ENCODE data around the gene PAH.

The PAH gene

GRCh38 chr12:102874819-102875218, 42.2 kb downstream of the PAH start:
- Histone ChIP-seq H3K27ac (no peak overlapping the region), H3K9me3 (ENCODE audit: control insufficient read depth, low read length) (no peaks in the 10 kb centered on the region), H3K4me3 (ENCODE audit: low read depth, low read length) (no peak overlapping the region), H2AFZ (peak overlapping the region; percentile 29), H3K36me3 (ENCODE audit: control insufficient read depth, insufficient read depth, low read length) (no peaks in the 10 kb centered on the region), H3K79me2 (no peaks in the 10 kb centered on the region), H3K4me2 (ENCODE audit: low read length) (no peak overlapping the region), H3K9ac (no peak overlapping the region), H3K4me1 (no peaks in the 10 kb centered on the region), H3K27me3 (ENCODE audit: control insufficient read depth, insufficient read depth, low read length) (no peaks in the 10 kb centered on the region)
- no peak for TF ChIP-seq CTCF (IDR thresholded peaks at IDR 0.05)

DNA sequence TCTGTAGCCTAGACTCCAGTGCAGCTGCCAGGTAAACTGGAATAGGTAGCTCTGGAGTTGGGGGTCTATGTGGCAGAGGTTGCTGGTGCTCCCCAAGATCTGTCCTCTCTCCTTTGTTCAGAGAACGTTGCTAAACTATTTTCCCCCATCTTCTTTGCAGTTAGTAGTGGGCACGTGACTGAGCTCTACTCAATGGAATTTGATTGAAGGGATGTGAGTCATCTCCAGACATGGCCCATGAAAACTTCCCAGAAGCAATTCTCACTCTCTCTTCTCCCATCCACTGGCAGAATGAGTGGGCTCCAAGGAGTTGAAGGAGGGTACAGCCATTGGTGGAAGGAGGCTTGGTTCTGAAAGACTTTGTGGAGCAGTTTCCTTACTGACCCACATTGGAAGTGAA, 44.0 kb downstream of the PAH start:
- Histone ChIP-seq H2AFZ (no peak overlapping the region), H3K27ac (no peak overlapping the region), H3K9ac (no peak overlapping the region), H3K36me3 (ENCODE audit: control insufficient read depth, insufficient read depth, low read length) (no peaks in the 10 kb centered on the region), H3K79me2 (no peaks in the 10 kb centered on the region), H3K4me3 (ENCODE audit: low read depth, low read length) (no peak overlapping the region), H3K4me1 (no peaks in the 10 kb centered on the region), H3K9me3 (ENCODE audit: control insufficient read depth, low read length) (no peaks in the 10 kb centered on the region), H3K27me3 (ENCODE audit: control insufficient read depth, insufficient read depth, low read length) (no peaks in the 10 kb centered on the region), H3K4me2 (ENCODE audit: low read length) (no peak overlapping the region)
- no peak for TF ChIP-seq CTCF (IDR thresholded peaks at IDR 0.05)

- TF ChIP-seq CTCF (IDR thresholded peaks at IDR 0.05) = no peak
- no peaks in the 10 kb centered on the region for H3K79me2 ChIP-seq
- H3K4me1 ChIP-seq = no peaks in the 10 kb centered on the region
- H3K27me3 ChIP-seq (ENCODE audit: control insufficient read depth, insufficient read depth, low read length) = no peaks in the 10 kb centered on the region
- H3K9me3 ChIP-seq (ENCODE audit: control insufficient read depth, low read length) = no peaks in the 10 kb centered on the region
- no peak overlapping the region for H3K4me2 ChIP-seq (ENCODE audit: low read length)
- no peak overlapping the region for H2AFZ ChIP-seq
- H3K9ac ChIP-seq = no peak overlapping the region
- no peaks in the 10 kb centered on the region for H3K36me3 ChIP-seq (ENCODE audit: control insufficient read depth, insufficient read depth, low read length)
- H3K27ac ChIP-seq = no peak overlapping the region
- no peak overlapping the region for H3K4me3 ChIP-seq (ENCODE audit: low read depth, low read length)
These were observed 46.0 kb downstream of the PAH start for GRCh38 chr12:102871014-102871413.

DNA sequence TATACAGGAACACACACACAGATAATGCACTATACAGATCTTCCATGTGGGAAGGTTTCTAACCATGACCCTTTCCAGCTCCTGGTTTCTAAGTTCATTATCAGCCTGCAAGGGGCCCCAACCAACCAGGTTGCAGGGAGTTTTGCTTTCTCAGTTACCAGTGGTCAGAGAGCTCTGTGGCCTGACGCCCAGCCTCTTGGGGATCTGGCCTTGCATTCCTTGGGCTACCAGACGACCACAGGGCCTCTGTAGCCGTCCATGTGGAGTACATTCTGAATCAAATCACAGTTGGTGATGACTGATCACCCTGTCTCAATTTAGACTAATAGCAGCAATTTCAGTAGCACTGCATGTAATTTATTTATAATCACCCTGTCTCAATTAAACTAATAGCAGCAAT, 47.5 kb downstream of the PAH start:
- no peaks in the 10 kb centered on the region for H3K79me2 ChIP-seq

More for the DNA sequence above, 47.5 kb downstream of the PAH start:
- no peak overlapping the region for H3K27ac ChIP-seq
- no peaks in the 10 kb centered on the region for H3K36me3 ChIP-seq (ENCODE audit: control insufficient read depth, insufficient read depth, low read length)
- H3K9ac ChIP-seq = no peak overlapping the region
- no peaks in the 10 kb centered on the region for H3K4me1 ChIP-seq
- no peak overlapping the region for H2AFZ ChIP-seq
- H3K9me3 ChIP-seq (ENCODE audit: control insufficient read depth, low read length) = no peaks in the 10 kb centered on the region
- no peaks in the 10 kb centered on the region for H3K27me3 ChIP-seq (ENCODE audit: control insufficient read depth, insufficient read depth, low read length)
- no peak for TF ChIP-seq CTCF (IDR thresholded peaks at IDR 0.05)
- no peak overlapping the region for H3K4me2 ChIP-seq (ENCODE audit: low read length)
- no peak overlapping the region for H3K4me3 ChIP-seq (ENCODE audit: low read depth, low read length)

Data from parathyroid adenoma (tissue), 2 donors.